Neural cell (in vitro differentiated cells): ENCODE data around the gene IL22RA2. TPM values are rescaled to one million over a fixed set of nuclear protein-coding genes. Genes with fewer than 3 reads are reported as not detected.

ENCODE experiments used
- H2AFZ ChIP-seq: fragments of 200-600, 300-800 bp; sonication (generic), shearing (Covaris generic); 2 replicates; pipeline ENCODE4 v1.6.0; 2014; ENCODE audit warnings: low read depth, mild to moderate bottlenecking, antibody characterized with exemption, low read length, moderate library complexity
- H3F3A ChIP-seq: fragments of 200-600 bp; shearing (Covaris generic); 2 replicates; pipeline ENCODE4 v1.6.1; 2016; ENCODE audit warnings: mild to moderate bottlenecking, moderate library complexity, mixed read lengths, antibody characterized with exemption, low read length; ENCODE audit not compliant: insufficient read depth, poor library complexity, severe bottlenecking
- H3K27ac ChIP-seq: fragments of 200-600, 300-800 bp; sonication (generic), shearing (Covaris generic); 2 replicates; pipeline ENCODE4 v1.5.1; 2014; ENCODE audit warnings: mild to moderate bottlenecking, low read length, moderate library complexity
- H3K27me3 ChIP-seq: fragments of 300-800, 200-600 bp; sonication (generic), shearing (Covaris generic); 2 replicates; pipeline ENCODE4 v1.6.0; 2014; ENCODE audit warnings: mild to moderate bottlenecking, low read depth, low read length, moderate library complexity; ENCODE audit not compliant: insufficient read depth
- H3K36me3 ChIP-seq: fragments of 300-800, 200-600 bp; sonication (generic), shearing (Covaris generic); 2 replicates; pipeline ENCODE4 v1.5.1; 2014; ENCODE audit warnings: mild to moderate bottlenecking, antibody characterized with exemption, low read length, moderate library complexity; ENCODE audit not compliant: insufficient read depth
- H3K4me2 ChIP-seq: fragments of 300-800, 200-600 bp; sonication (generic), shearing (Covaris generic); 2 replicates; pipeline ENCODE4 v1.6.0; 2014; ENCODE audit warnings: mild to moderate bottlenecking, low read length
- H3K4me3 ChIP-seq: fragments of 300-800, 200-600 bp; sonication (generic), shearing (Covaris generic); 2 replicates; pipeline ENCODE4 v1.5.1; 2014; ENCODE audit warnings: mild to moderate bottlenecking, low read length, moderate library complexity
- H3K79me2 ChIP-seq: fragments of 200-600 bp; shearing (Covaris generic); replicated peaks from 2 replicates; pipeline ENCODE4 v1.6.0; 2014; ENCODE audit warnings: mild to moderate bottlenecking, low read length, moderate library complexity; ENCODE audit not compliant: insufficient read depth
- H3K9ac ChIP-seq: fragments of 300-800, 200-600 bp; sonication (generic), shearing (Covaris generic); 2 replicates; pipeline ENCODE4 v1.6.1; 2016; ENCODE audit warnings: mild to moderate bottlenecking, low read length, mixed read lengths
- H3K9me2 ChIP-seq: fragments of 200-600 bp; shearing (Covaris generic); 2 replicates; pipeline ENCODE4 v1.6.1; 2016; ENCODE audit warnings: mild to moderate bottlenecking, low read length, mixed read lengths; ENCODE audit not compliant: insufficient read depth
- H3K9me3 ChIP-seq: fragments of 200-600, 300-800 bp; sonication (generic), shearing (Covaris generic); 2 replicates; pipeline ENCODE4 v1.6.1; 2016; ENCODE audit warnings: mild to moderate bottlenecking, mixed run types, low read length, moderate library complexity, mixed read lengths
- H4K20me1 ChIP-seq: fragments of 200-600 bp; shearing (Covaris generic); 2 replicates; pipeline ENCODE4 v1.6.1; 2016; ENCODE audit warnings: mild to moderate bottlenecking, mixed run types; ENCODE audit not compliant: insufficient read depth
- CTCF ChIP-seq: fragments of 450-650 bp; IDR thresholded peaks from 2 replicates; pipeline ENCODE4 v1.5.1; 2014; ENCODE audit warnings: antibody characterized with exemption, mild to moderate bottlenecking, moderate library complexity; ENCODE audit not compliant: poor library complexity, severe bottlenecking
- EP300 ChIP-seq: fragments of 450-650 bp; conservative IDR thresholded peaks from 2 replicates; pipeline ENCODE4 v1.6.1; 2014; ENCODE audit warnings: antibody characterized with exemption, mild to moderate bottlenecking, moderate library complexity; ENCODE audit not compliant: poor library complexity, severe bottlenecking
- EZH2 ChIP-seq: fragments of 200-600, 300-800 bp; shearing (Covaris generic), sonication (generic); IDR thresholded peaks from 2 replicates; pipeline ENCODE4 v1.6.1; 2014; ENCODE audit warnings: antibody characterized with exemption, low read length, borderline replicate concordance, mild to moderate bottlenecking; ENCODE audit not compliant: insufficient read depth, poor library complexity, severe bottlenecking
- MXI1 ChIP-seq: fragments of 450-650 bp; conservative IDR thresholded peaks from 2 replicates; pipeline ENCODE4 v1.6.1; 2014; ENCODE audit warnings: antibody characterized with exemption, mild to moderate bottlenecking; ENCODE audit not compliant: poor library complexity, severe bottlenecking
- POLR2AphosphoS5 ChIP-seq: IDR thresholded peaks from 2 replicates; pipeline ENCODE4 v1.6.1; 2012
- RAD21 ChIP-seq: fragments of 450-650 bp; conservative IDR thresholded peaks from 2 replicates; pipeline ENCODE4 v1.6.1; 2014; ENCODE audit warnings: antibody characterized with exemption, mild to moderate bottlenecking, moderate library complexity
- REST ChIP-seq: IDR thresholded peaks from 2 replicates; pipeline ENCODE4 v1.6.1; 2012; ENCODE audit warnings: borderline replicate concordance
- SMC3 ChIP-seq: fragments of 450-650 bp; conservative IDR thresholded peaks from 2 replicates; pipeline ENCODE4 v1.6.1; 2014; ENCODE audit warnings: antibody characterized with exemption, mild to moderate bottlenecking, moderate library complexity; ENCODE audit not compliant: poor library complexity
- TAF1 ChIP-seq: IDR thresholded peaks from 2 replicates; pipeline ENCODE4 v1.6.1; 2012; ENCODE audit warnings: low read depth
- polyA plus RNA-seq: library from polyadenylated mRNA; depleted of rRNA; stranded (reverse); fragments of >200 nt; gene quantifications from 2 replicates; pipeline ENCODE4 v1.2.3, GENCODE V29; 2014

Gene IL22RA2
- polyA plus RNA-seq, 1 donor from 2014 or later = not detected

GRCh38 chr6:137175157-137175867 is 1.9 kb upstream of the IL22RA2 start:
- Histone ChIP-seq H3K9me3 (peaks cover 5% of the 10 kb centered on the region), H3K9me2 (no peaks in the 10 kb centered on the region), H4K20me1 (no peaks in the 10 kb centered on the region), H3K36me3 (no peaks in the 10 kb centered on the region), H2AFZ (no peak overlapping the region), H3K79me2 (no peaks in the 10 kb centered on the region), H3K9ac (no peak overlapping the region), H3K4me2 (no peak overlapping the region), H3F3A (no peaks in the 10 kb centered on the region), H3K27ac (no peak overlapping the region), H3K4me3 (no peak overlapping the region), H3K27me3 (no peaks in the 10 kb centered on the region)
- TF ChIP-seq RAD21 (no peak), REST (no peak), EP300 (no peak), TAF1 (no peak), MXI1 (no peak), POLR2AphosphoS5 (no peak), CTCF (no peak), SMC3 (no peak), EZH2 (no peak)

DNA sequence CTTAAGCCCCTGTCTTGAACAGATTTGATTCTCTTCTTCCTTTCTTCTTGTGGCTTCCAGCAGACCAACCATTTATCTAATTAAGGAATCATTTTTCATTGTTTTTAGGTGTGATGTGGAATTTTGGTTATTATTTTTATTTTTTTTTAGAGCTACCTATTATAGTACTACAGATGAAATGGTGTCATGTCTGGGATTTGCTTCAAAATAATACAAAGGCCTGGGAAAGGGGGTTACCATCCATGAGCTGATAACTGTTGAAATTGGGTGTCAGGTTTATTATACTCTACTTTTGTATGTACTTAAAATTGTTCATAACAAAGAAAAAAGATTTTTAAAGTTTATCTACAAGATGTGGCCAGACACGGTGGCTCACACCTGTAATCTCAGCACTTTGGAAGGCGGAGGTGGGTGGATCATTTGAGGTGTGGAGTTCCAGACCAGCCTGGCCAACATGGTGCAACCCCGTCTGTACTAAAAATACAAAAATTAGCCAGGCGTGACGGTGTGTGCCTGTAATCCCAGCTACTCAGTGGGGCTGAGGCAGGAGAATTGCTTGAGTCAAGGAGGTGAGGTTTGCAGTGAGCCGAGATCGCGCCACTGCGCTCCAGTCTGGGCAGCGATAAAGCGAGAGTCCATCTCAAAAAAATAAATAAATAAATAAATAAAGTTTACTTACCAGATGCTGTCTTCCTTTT is 561 bp downstream of the IL22RA2 start:
- Histone ChIP-seq H2AFZ (no peak overlapping the region), H3K9me2 (no peaks in the 10 kb centered on the region), H3K36me3 (no peaks in the 10 kb centered on the region), H3F3A (no peaks in the 10 kb centered on the region), H3K4me3 (no peak overlapping the region), H3K27me3 (no peaks in the 10 kb centered on the region), H3K27ac (no peak overlapping the region), H3K9me3 (no peaks in the 10 kb centered on the region), H3K9ac (no peak overlapping the region), H4K20me1 (no peaks in the 10 kb centered on the region), H3K79me2 (no peaks in the 10 kb centered on the region), H3K4me2 (no peak overlapping the region)
- TF ChIP-seq EZH2 (no peak), MXI1 (no peak), EP300 (no peak), TAF1 (no peak), CTCF (no peak), SMC3 (no peak), RAD21 (no peak)
